ENCODE measurements around the gene BRAP. TPM values are rescaled to one million over a fixed set of nuclear protein-coding genes. Genes with fewer than 3 reads are reported as not detected.

BRAP gene
- total RNA-seq, 1 experiment from 2014 or later: 25.0 TPM

DNA sequence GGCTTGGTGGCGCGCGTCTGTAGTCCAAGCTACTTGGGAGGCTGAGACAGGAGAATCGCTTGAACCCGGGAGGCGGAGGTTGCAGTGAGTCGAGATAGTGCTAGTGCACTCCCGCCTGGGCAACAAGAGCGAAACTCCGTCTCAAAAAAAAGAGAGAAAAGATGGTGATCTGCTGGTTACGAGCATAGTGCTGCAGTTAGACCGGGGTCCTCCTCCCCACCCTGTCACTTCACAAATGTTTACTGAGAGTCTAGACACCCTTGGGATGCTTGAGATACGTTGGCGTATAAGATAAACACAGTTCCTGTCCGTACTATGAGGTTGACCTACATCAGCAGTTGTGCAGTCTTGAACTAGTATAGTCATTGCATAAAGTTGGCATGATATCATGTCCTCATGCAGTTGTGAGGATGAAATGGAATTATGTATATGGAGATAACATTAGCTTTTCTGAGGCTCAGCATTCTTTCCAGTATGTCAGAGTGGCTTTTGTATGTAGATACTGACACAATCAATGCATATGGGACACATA lies 884 bp upstream of the BRAP start:
- Histone ChIP-seq H3K23me2 (ENCODE audit: insufficient read length, low read depth, low read length, poor library complexity, severe bottlenecking) (no peaks in the 10 kb centered on the region), H3K79me1 (ENCODE audit: insufficient read depth, low read depth, low read length, poor library complexity, severe bottlenecking) (no peaks in the 10 kb centered on the region), H2BK20ac (ENCODE audit: low read depth, low read length, poor library complexity, severe bottlenecking) (no peak overlapping the region), H2AFZ (ENCODE audit: low read length) (no peak overlapping the region), H2BK5ac (ENCODE audit: insufficient read length, low read length) (no peak overlapping the region), H4K8ac (replicated peaks; ENCODE audit: insufficient read length, low read depth, low read length) (no peak overlapping the region), H3K9ac (ENCODE audit: extremely low read depth, insufficient read length, low read length) (peak overlapping the region; percentile 64), H3K27ac (ENCODE audit: insufficient read length, low read depth, low read length) (no peak overlapping the region), H3K23ac (ENCODE audit: insufficient read length, low read depth, low read length) (no peak overlapping the region), H4K5ac (ENCODE audit: insufficient read length, low read depth, low read length) (no peak overlapping the region), H3K18ac (ENCODE audit: insufficient read length, low read depth, low read length) (no peak overlapping the region), H3K79me2 (ENCODE audit: insufficient read depth, low read length) (peaks cover 12% of the 10 kb centered on the region), H3K4ac (ENCODE audit: low read depth, low read length) (no peak overlapping the region), H4K20me1 (ENCODE audit: control insufficient read depth, insufficient read depth, insufficient read length) (no peaks in the 10 kb centered on the region), H3K14ac (ENCODE audit: insufficient read depth, low read length) (no peak overlapping the region), H3K27me3 (ENCODE audit: insufficient read depth, low read length) (no peaks in the 10 kb centered on the region), H2AK5ac (ENCODE audit: insufficient read length, low read length) (no peak overlapping the region), H2BK120ac (ENCODE audit: low read depth, low read length, poor library complexity, severe bottlenecking) (no peak overlapping the region), H3T11ph (ENCODE audit: low read length) (no peak overlapping the region), H3K4me1 (ENCODE audit: insufficient read depth, low read length) (no peaks in the 10 kb centered on the region), H3K56ac (ENCODE audit: insufficient read length, low read depth, low read length) (no peak overlapping the region), H3K9me3 (ENCODE audit: control insufficient read depth, low read depth, low read length) (no peaks in the 10 kb centered on the region), H3K4me2 (ENCODE audit: insufficient read depth, insufficient read length, low read length) (peak overlapping the region; percentile 91), H4K91ac (ENCODE audit: insufficient read length, low read depth, low read length) (no peak overlapping the region), H2BK15ac (ENCODE audit: low read depth, low read length) (no peak overlapping the region), H2BK12ac (ENCODE audit: insufficient read length, low read depth, low read length) (no peak overlapping the region)
- H3K27me3 Mint-ChIP-seq (ENCODE audit: low read depth): no peaks in the 10 kb centered on the region
- H3K4me3 Mint-ChIP-seq: peak overlapping the region; percentile 94 to 98
- H3K36me3 Mint-ChIP-seq (ENCODE audit: insufficient read depth in 1 of 3, low read depth in 3 of 3): peaks cover 4 to 23% (median 20%) of the 10 kb centered on the region in 3 experiments; a peak in 6 of 7 replicates
- TF ChIP-seq CTCF (conservative IDR thresholded peaks at IDR 0.05): no peak
- H3K9me3 Mint-ChIP-seq: no peaks in the 10 kb centered on the region
- no peak for DNase-seq
- peak overlapping the region; percentile 0 to 95 (median 87); a peak in 5 of 7 replicates for H3K27ac Mint-ChIP-seq
- no CpG with 5 or more reads among the region's 15 CpGs for WGBS (ENCODE audit: extremely low coverage, insufficient read length, low lambda C conversion rate)
- H3K4me1 Mint-ChIP-seq: peaks cover 9 to 20% of the 10 kb centered on the region in 2 experiments
